HepG2 (cell line): ENCODE results near the gene GTF2F2. TPM values are rescaled to one million over a fixed set of nuclear protein-coding genes. Genes with fewer than 3 reads are reported as not detected.

Experiments used
- ATAC-seq: fragments of 200-7000 bp; cut with Tn5 transposase; 3 replicates; pipeline ENCODE4 v1.9.1; 2020; ENCODE audit warnings: mild to moderate bottlenecking, moderate library complexity
- BruUV-seq: library from RNA; stranded (reverse); fragments of 400-500 nt; replicated peaks from 2 replicates; lab custom pipeline; 2021; lab: Mats Ljungman, UMichigan
- CTCF ChIA-PET: fragments of 300-600 bp; formaldehyde crosslinking; extraction: SDS; loops from one replicate; lab custom pipeline; 2021; ENCODE audit warnings: low total read pairs, inconsistent platforms, low intra/inter-chr PET ratio; lab: Yijun Ruan, JAX
- POLR2A ChIA-PET: fragments of 350-600 bp; sonication (Branson Sonifier 250); formaldehyde crosslinking; loops from one replicate; lab custom pipeline; 2020; ENCODE audit warnings: antibody characterized with exemption, inconsistent platforms; lab: Yijun Ruan, JAX
- DNase-seq: peaks from one replicate; pipeline ENCODE4 v3.0.0-alpha.2; 2015; ENCODE audit warnings: low spot score
- FAIRE-seq: peaks from 3 replicates; lab custom pipeline; 2011; peaks lifted over from hg19 to GRCh38; lab: Jason Lieb, UNC
- H2AFZ ChIP-seq: one replicate; pipeline ENCODE4 v1.6.1; 2011; ENCODE audit warnings: low read length, inconsistent platforms
- H3K27ac ChIP-seq: fragments of 300-600 bp; 3 replicates; pipeline ENCODE4 v1.8.0; 2011; ENCODE audit warnings: mixed run types, mild to moderate bottlenecking, mixed read lengths, low read length, inconsistent platforms; ENCODE audit not compliant: insufficient read depth; ENCODE audit errors: extremely low read length
- H3K27me3 ChIP-seq, 2 experiments: fragments of 200-600 bp in 1 of 2; 2 replicates in 1 of 2; 3 replicates in 1 of 2; pipeline versions ENCODE4 v1.6.0 to v1.8.0; 2011; ENCODE audit warnings: low read length in 2 of 2, mild to moderate bottlenecking in 2 of 2, moderate library complexity in 2 of 2, inconsistent platforms in 1 of 2; ENCODE audit not compliant: insufficient read depth in 2 of 2, control insufficient read depth in 1 of 2
- H3K36me3 ChIP-seq, 2 experiments: fragments of 200-600 bp in 1 of 2; replicated peaks in 1 of 2; 2 replicates in 1 of 2; 3 replicates in 1 of 2; pipeline versions ENCODE4 v1.5.1 to v1.8.0; 2011; ENCODE audit warnings: low read length in 2 of 2, inconsistent platforms in 1 of 2; ENCODE audit not compliant: insufficient read depth in 2 of 2, control insufficient read depth in 1 of 2
- H3K4me1 ChIP-seq: 2 replicates; pipeline ENCODE4 v1.5.1; 2012; ENCODE audit warnings: low read length, inconsistent platforms; ENCODE audit not compliant: insufficient read depth
- H3K4me2 ChIP-seq: 2 replicates; pipeline ENCODE4 v1.6.0; 2011; ENCODE audit warnings: low read depth, low read length, inconsistent platforms
- H3K4me3 ChIP-seq, 3 experiments: fragments of 200-600 bp in 1 of 3; sonication (generic), shearing (Covaris generic) in 1 of 3; replicated peaks in 1 of 3; 2 replicates each; pipeline ENCODE4 v1.5.1; 2011 to 2016; ENCODE audit warnings: low read length in 3 of 3, inconsistent platforms in 2 of 3, low read depth in 2 of 3, mild to moderate bottlenecking in 2 of 3, control low read depth in 1 of 3, mixed read lengths in 1 of 3; ENCODE audit not compliant: insufficient read depth in 1 of 3
- H3K79me2 ChIP-seq: one replicate; pipeline ENCODE4 v1.6.1; 2011; ENCODE audit warnings: low read length, inconsistent platforms; ENCODE audit not compliant: insufficient read depth
- H3K9ac ChIP-seq: 2 replicates; pipeline ENCODE4 v1.6.0; 2011; ENCODE audit warnings: mild to moderate bottlenecking, low read depth, low read length, inconsistent platforms; ENCODE audit not compliant: insufficient read depth
- H3K9me3 ChIP-seq: 2 replicates; pipeline ENCODE4 v1.5.1; 2012; ENCODE audit warnings: mild to moderate bottlenecking, low read length
- H4K20me1 ChIP-seq: 2 replicates; pipeline ENCODE4 v1.6.0; 2011; ENCODE audit warnings: inconsistent platforms, mild to moderate bottlenecking, low read length, moderate library complexity; ENCODE audit not compliant: insufficient read depth
- ARNT ChIP-seq: fragments of 450-650 bp; IDR thresholded peaks from 2 replicates; pipeline ENCODE4 v1.6.1; 2017
- CBFB ChIP-seq: sonication (generic); formaldehyde crosslinking; IDR thresholded peaks from 2 replicates; pipeline ENCODE4 v1.4.0; 2020; ENCODE audit warnings: missing genetic modification reagents
- DNMT1 ChIP-seq: sonication (generic); formaldehyde crosslinking; IDR thresholded peaks from 2 replicates; pipeline ENCODE4 v1.5.1; 2020; ENCODE audit warnings: mild to moderate bottlenecking, missing genetic modification reagents
- E2F2 ChIP-seq: sonication (generic); formaldehyde crosslinking; IDR thresholded peaks from 2 replicates; pipeline ENCODE4 v1.4.0; 2020; ENCODE audit warnings: missing genetic modification reagents, borderline replicate concordance
- GPBP1L1 ChIP-seq: sonication (generic); formaldehyde crosslinking; IDR thresholded peaks from 2 replicates; pipeline ENCODE4 v1.5.0; 2020; ENCODE audit warnings: mild to moderate bottlenecking, missing genetic modification reagents
- HOMEZ ChIP-seq: IDR thresholded peaks from 2 replicates; pipeline ENCODE4 v1.6.1; 2016; ENCODE audit warnings: low read depth
- NCOA5 ChIP-seq: sonication (generic); formaldehyde crosslinking; IDR thresholded peaks from 2 replicates; pipeline ENCODE4 v1.4.0; 2020; ENCODE audit warnings: missing genetic modification reagents
- PAX8 ChIP-seq: sonication (generic); formaldehyde crosslinking; IDR thresholded peaks from 2 replicates; pipeline ENCODE4 v1.8.0; 2022; ENCODE audit warnings: mild to moderate bottlenecking, missing genetic modification reagents, borderline replicate concordance
- RNF219 ChIP-seq: sonication (generic); formaldehyde crosslinking; IDR thresholded peaks from 2 replicates; pipeline ENCODE4 v1.5.0; 2020; ENCODE audit warnings: mild to moderate bottlenecking, missing genetic modification reagents
- USF2 ChIP-seq, 2 experiments: sonication (generic) in 1 of 2; formaldehyde crosslinking in 1 of 2; IDR thresholded peaks; 2 replicates each; pipeline versions ENCODE4 v1.5.1 to v1.6.1; 2011 to 2020; ENCODE audit warnings: borderline replicate concordance in 1 of 2, low read depth in 1 of 2, low read length in 1 of 2, mild to moderate bottlenecking in 1 of 2, missing genetic modification reagents in 1 of 2, moderate library complexity in 1 of 2
- ZNF235 ChIP-seq: sonication (generic); formaldehyde crosslinking; IDR thresholded peaks from 2 replicates; pipeline ENCODE4 v1.8.1; 2023; ENCODE audit warnings: mild to moderate bottlenecking, missing genetic modification reagents, borderline replicate concordance
- ZNF256 ChIP-seq: sonication (generic); formaldehyde crosslinking; conservative IDR thresholded peaks from 2 replicates; pipeline ENCODE4 v1.4.0; 2020; ENCODE audit warnings: missing genetic modification reagents
- ZNF280B ChIP-seq: sonication (generic); formaldehyde crosslinking; IDR thresholded peaks from 2 replicates; pipeline ENCODE4 v1.5.0; 2020; ENCODE audit warnings: missing genetic modification reagents, mild to moderate bottlenecking, borderline replicate concordance
- ZNF282 ChIP-seq: fragments of 450-650 bp; IDR thresholded peaks from 2 replicates; pipeline ENCODE4 v1.6.1; 2018; ENCODE audit not compliant: partially characterized antibody
- WGBS: methylation state at CpG from one replicate; pipeline ENCODE4 v1.1.6; 2017; ENCODE audit warnings: low lambda C conversion rate; 5-methylcytosine and 5-hydroxymethylcytosine counted together
- in situ Hi-C: cut with HindIII; loops from 2 replicates; pipeline ENCODE4 v1.10.0; 2017; ENCODE audit warnings: low pct_unique_long_range_greater_than_20kb; ENCODE audit not compliant: extremely low pct_ligation_motif_present
- intact Hi-C: fragments of 100-400 bp; cut with micrococcal nuclease; formaldehyde crosslinking; loops from one replicate; pipeline ENCODE4 v1.10.0; 2022; ENCODE audit not compliant: unreplicated experiment
- polyA plus RNA-seq, 8 experiments: library from polyadenylated mRNA; depleted of rRNA in 3 of 8; stranded (reverse) in 7 of 8; unstranded in 1 of 8; fragments of >200 nt; fragmentation: Illumina TruSeq in 4 of 8; extraction: Trizol in 4 of 8; gene quantifications; 2 replicates each; pipeline versions ENCODE4 v1.2.1 to v1.2.3, GENCODE V29; 2011 to 2016; ENCODE audit warnings: low read depth in 4 of 8, missing spikeins in 1 of 8, mixed read lengths in 1 of 8; ENCODE audit not compliant: insufficient read depth in 1 of 8
- total RNA-seq, 5 experiments: library from RNA; depleted of rRNA; stranded (reverse); fragments of >200 nt; fragmentation: Illumina TruSeq; extraction: Trizol; gene quantifications; 2 replicates each; pipeline ENCODE4 v1.2.3, GENCODE V29; 2016; ENCODE audit warnings: low read depth in 1 of 5

GTF2F2 gene
- total and polyA plus RNA-seq, 2 of the 13 experiments (the other 11 are each of a cell fraction or from before 2014, with no cell fraction given) = 10.6 to 32.8 TPM

- Histone ChIP-seq H3K4me1 (peaks cover 27% of the 10 kb centered on the region), H3K4me3 (no peak overlapping the region), H3K27me3 (no peaks in the 10 kb centered on the region), H4K20me1 (no peaks in the 10 kb centered on the region), H3K79me2 (no peaks in the 10 kb centered on the region), H3K9ac (no peak overlapping the region), H3K4me2 (no peak overlapping the region), H3K36me3 (no peaks in the 10 kb centered on the region), H2AFZ (no peak overlapping the region), H3K27ac (no peak overlapping the region), H3K9me3 (no peaks in the 10 kb centered on the region)
- in situ Hi-C loops = no loop called here
- ATAC-seq (no peak), DNase-seq (no peak), FAIRE-seq (peak; percentile 8)
- BruUV-seq = no TSS peak
- intact Hi-C loops = no loop called here
- ChIA-PET POLR2A (no interaction called here), CTCF (no interaction called here)
- WGBS = 97% methylated on average over 4 of the region's 4 CpGs
- TF ChIP-seq CBFB (CRISPR knock-in tag) (no peak), E2F2 (CRISPR knock-in tag) (no peak), ZNF280B (CRISPR knock-in tag) (no peak), PAX8 (CRISPR knock-in tag) (no peak), DNMT1 (no peak), NCOA5 (CRISPR knock-in tag) (no peak), USF2 (IDR thresholded peaks at IDR 0.05; ENCODE audit: low read depth, low read length) (no peak), USF2 (CRISPR knock-in tag; IDR thresholded peaks at IDR 0.05; ENCODE audit: borderline replicate concordance) (no peak), RNF219 (CRISPR knock-in tag) (no peak), HOMEZ (no peak), ZNF235 (no peak), ZNF256 (no peak), GPBP1L1 (CRISPR knock-in tag) (no peak), ZNF282 (no peak), ARNT (no peak)
These were observed 99.6 kb downstream of the GTF2F2 start for GRCh38 chr13:45219938-45220375.
